Spleen (tissue), 7 donors: ENCODE measurements around the gene ENO3.

ENCODE experiments used
- CTCF ChIP-seq, 11 experiments: fragments of 200-600 bp in 7 of 11; fragments of 450-650 bp in 4 of 11; sonication (generic) in 4 of 11; IDR thresholded peaks in 8 of 11; conservative IDR thresholded peaks in 3 of 11; 1 replicate in 7 of 11; 2 replicates in 4 of 11; pipeline versions ENCODE4 v1.4.0 to v1.8.0; 2016 to 2021; ENCODE audit warnings: antibody characterized with exemption in 11 of 11, inconsistent platforms in 4 of 11, mild to moderate bottlenecking in 1 of 11
- POLR2AphosphoS5 ChIP-seq, 3 donors: sonication (generic); formaldehyde crosslinking; IDR thresholded peaks; one replicate each; pipeline ENCODE4 v1.5.1; 2017; ENCODE audit warnings: antibody characterized with exemption in 3 of 3
- donor health status: DM: no; HTN: no; CAD: no; lungs with moderate emphysema.
- donor health status: DM: no; HTN: no; CAD: no.
- donor health status: DM: no; HTN: no; CAD: no.

GRCh38 chr17:4999430-5000093, 48.6 kb downstream of the ENO3 start:
- TF ChIP-seq POLR2AphosphoS5 (IDR thresholded peaks at IDR 0.05): no peak
- no peak for TF ChIP-seq CTCF (IDR thresholded peaks at IDR 0.05 in 8 of 11, conservative IDR thresholded peaks at IDR 0.05 in 3 of 11)
